NCI-H2196 treated with DMSO at 0.1 percent for 48 hours (cell line): ENCODE measurements around the gene TAF4B.
"Not testable (repeated sequence)": the region's sequence is repeated elsewhere in the genome, so short reads cannot be mapped to it uniquely, and the experiment has no call there.

Experiments used
- DNase-seq: peaks from one replicate; lab custom pipeline; 2025; ENCODE audit not compliant: unreplicated experiment; lab: John Stamatoyannopoulos, UW

Gene TAF4B, protein sequence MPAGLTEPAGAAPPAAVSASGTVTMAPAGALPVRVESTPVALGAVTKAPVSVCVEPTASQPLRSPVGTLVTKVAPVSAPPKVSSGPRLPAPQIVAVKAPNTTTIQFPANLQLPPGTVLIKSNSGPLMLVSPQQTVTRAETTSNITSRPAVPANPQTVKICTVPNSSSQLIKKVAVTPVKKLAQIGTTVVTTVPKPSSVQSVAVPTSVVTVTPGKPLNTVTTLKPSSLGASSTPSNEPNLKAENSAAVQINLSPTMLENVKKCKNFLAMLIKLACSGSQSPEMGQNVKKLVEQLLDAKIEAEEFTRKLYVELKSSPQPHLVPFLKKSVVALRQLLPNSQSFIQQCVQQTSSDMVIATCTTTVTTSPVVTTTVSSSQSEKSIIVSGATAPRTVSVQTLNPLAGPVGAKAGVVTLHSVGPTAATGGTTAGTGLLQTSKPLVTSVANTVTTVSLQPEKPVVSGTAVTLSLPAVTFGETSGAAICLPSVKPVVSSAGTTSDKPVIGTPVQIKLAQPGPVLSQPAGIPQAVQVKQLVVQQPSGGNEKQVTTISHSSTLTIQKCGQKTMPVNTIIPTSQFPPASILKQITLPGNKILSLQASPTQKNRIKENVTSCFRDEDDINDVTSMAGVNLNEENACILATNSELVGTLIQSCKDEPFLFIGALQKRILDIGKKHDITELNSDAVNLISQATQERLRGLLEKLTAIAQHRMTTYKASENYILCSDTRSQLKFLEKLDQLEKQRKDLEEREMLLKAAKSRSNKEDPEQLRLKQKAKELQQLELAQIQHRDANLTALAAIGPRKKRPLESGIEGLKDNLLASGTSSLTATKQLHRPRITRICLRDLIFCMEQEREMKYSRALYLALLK

DNA sequence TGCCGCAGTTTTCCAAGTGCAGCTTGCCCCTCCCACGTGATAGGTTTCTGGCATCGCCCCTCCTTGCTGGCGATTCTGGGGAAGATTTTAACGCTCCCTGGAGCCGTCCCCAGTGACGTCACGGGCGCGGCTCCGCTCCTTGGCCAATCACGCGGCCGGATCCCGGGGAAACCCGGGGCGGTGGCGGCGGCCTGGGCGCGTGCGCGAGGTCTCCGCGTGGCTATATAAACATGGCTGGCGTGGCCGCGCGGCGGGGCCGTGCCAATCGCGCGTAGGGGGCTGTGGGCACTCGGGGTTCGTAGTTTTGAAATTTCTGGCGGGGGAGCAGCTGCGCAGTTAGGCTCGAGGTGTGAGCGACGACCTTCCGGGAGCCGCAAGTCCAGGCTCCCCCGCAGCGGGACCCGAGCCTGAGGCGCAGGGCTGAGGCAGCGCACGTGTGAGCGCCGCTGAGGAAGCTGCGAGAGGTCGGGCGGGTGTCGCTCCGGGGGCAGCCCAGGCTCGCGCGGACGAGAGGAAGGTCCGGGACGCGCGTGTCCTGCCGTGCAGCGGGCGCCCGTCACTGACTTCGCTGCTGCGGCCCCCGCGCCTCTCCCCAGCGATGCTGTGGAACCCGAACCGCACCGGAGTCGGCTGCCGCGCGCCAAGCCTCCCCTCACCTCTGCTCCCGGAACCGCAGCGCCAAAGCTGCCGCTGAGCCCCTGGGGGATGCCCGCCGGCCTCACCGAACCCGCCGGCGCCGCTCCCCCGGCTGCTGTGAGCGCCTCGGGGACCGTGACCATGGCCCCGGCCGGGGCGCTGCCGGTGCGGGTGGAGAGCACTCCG, at the start of gene TAF4B:
TAF4B (plus strand) TSS at position 217 of the 822 bp plus-strand sequence; CDS start at position 706, 489 bp downstream.
- peak; percentile 67 for DNase-seq

DNA sequence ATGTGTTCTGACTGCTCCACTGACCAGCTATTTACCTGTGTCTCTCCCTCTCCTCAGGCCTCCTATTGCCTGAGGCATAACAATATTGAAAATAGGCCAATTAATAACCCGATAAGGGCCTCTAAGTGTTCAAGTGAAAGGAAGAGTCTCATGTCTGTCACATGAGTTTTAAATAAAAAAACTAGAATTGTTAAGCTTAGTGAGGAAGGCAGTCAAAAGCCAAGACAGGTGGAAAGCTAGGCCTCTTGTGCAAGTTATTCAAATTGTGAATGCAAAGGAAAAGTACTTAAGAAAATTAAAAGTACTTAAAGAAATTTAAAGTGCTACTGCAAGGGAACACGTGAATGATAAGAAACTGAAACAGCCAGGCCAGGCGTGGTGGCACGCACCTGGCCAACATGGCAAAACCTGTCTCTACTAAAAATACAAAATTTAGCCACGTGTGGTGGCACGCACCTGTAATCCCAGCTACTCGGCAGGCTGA, 44.9 kb upstream of the TAF4B start:
- no peak for DNase-seq

DNA sequence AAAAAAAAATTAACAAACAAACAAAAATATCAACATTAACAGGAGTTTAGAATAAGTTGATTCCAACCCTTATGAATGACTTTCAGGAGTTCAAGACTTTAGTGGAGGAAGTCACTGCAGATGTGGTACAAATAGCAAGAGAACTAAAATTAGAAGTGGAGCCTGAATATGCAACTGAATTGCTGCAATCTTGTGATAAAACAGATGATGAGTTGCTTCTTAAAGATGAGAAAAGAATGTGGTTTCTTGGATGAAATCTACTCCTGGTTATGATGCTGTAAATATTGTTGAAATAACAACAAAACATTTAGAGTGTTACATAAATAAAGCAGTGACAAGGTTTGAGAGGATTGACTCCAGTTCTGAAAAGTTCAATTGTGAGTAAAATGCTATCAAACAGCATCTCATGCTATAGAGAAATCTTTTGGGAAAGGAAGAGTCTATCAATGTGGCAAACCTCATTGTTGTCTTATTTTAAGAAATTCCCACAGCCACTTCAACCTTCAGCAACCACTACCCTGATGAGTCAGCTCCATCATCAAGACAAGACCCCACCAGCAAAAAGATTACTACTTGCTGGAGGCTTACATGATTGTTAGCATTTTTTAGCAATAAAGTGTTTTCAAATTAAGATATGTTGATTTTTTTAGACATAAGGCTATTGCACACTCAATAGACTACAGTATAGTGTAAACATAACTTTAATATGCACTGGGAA, 42.7 kb upstream of the TAF4B start:
- no peak for DNase-seq

DNA sequence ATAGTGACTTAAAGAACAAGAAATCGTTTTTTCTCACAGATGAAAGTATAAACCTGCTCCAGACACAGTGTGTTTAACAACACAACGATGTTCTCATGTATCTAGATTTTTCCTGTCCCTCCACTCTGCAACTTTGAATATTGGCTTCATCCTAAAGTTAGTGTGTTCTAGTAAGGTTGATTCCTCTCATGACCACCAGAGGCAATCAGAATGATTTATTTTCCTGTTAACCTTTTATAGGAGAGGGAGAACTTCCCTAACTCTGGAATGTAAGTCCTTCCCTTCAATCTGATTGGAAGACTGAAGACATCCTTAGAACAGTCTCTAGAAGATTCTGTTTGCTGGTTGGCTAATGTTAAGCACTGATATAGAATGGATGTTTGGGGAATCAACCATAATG, 41.0 kb upstream of the TAF4B start:
- no peak for DNase-seq

DNA sequence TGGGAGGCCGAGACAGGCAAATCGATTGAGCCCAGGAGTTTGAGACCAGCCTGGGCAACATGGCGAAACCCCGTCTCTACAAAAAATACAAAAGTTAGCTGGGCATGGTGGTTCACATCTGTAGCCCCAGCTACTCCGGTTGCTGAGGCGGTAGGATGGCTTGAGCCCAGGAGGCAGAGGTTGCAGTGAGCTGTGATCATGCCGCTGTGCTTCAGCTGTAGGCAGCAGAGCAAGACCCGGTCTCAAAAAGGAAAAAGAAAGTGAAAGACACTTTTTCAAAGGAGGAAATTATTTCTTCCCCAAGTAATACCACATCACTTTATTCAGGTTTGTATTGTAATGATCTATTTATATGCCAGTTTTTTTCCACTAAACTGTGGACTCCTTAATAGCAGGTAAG, 35.7 kb upstream of the TAF4B start:
- DNase-seq, result no peak

DNA sequence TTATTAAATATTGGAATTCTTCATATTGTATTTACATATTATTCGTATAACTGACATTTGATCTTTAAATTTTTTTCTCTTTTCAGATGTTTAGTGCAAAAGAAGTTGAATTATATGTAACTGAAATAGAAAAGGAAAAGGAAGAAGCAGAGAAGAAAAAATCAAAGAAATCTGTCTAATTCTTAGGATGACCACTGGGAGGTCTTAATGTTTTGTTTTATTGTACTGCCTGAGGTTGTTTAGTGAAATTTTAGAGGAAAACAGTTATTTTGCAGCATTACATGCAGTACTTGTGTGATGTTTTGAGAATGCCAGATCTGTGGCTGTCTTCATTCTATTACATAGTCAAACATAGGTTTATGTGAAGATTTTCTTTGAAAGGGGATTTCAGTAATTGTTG, 34.0 kb upstream of the TAF4B start:
- no peak for DNase-seq

DNA sequence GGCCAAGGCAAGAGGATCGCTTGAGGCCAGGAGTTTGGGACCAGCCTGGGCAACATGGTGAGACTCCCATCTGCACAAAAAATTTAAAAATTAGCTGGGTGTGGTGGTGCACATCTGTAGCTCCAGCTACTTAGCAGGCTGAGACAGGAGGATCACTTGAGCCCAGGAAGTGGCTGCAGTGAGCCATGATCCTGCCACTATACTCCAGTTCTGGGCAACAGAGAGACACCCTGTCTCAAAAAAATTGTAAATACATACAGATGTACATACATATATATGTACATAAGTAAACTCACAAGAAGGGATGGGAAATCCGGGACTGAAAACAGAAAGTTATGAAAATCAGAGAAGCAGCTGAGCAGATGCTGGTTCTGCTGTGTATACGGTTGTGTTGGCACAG, 29.6 kb upstream of the TAF4B start:
- no peak for DNase-seq

DNA sequence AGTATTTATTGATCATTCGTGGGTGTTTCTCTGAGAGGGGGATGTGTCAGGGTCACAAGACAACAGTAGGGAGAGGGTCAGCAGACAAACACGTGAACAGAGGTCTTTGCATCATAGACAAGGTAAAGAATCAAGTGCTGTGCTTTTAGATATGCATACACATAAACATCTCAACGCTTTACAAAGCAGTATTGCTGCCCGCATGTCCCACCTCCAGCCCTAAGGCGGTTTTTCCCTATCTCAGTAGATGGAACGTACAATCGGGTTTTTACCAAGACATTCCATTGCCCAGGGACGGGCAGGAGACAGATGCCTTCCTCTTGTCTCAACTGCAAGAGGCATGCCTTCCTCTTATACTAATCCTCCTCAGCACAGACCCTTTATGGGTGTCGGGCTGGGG, 24.2 kb upstream of the TAF4B start:
- not testable (repeated sequence) for DNase-seq

DNA sequence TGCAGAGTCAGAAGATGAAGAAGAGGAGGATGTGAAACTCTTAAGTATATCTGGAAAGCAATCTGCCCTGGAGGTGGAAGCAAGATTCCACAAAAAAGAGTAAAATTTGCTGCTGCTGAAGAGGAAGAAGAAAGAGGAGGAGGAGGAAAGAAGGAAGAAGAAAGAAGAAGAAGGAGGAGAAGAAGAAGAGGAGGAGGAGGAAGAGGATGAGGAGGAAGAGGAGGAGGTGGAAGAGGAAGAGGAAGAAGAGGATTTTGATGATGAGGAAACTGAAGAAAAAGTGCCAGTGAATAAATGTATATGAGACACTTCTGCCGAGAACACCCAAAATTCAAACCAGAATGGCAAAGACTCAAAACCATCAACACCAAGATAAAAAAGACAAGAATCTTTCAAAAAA, 20.9 kb upstream of the TAF4B start:
- no peak for DNase-seq

DNA sequence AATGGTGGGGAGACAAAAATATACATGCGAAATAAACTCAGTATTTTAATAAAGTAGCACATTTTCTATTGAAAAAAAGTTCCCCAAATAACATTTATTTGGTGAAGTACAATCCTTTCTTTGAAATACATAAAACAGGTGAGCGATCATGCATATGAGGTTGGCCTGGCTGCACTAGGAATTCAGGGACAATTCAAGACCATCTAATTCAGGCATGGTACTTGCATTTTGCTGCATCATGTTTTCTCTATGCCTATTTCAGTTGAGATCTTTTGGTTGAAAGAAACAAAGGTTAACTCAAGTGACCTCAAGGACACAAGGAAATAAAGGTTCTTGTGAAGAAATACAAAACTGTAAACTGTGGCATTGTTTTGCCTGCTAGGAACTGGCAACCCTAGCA, 19.8 kb upstream of the TAF4B start:
- DNase-seq, result no peak

DNA sequence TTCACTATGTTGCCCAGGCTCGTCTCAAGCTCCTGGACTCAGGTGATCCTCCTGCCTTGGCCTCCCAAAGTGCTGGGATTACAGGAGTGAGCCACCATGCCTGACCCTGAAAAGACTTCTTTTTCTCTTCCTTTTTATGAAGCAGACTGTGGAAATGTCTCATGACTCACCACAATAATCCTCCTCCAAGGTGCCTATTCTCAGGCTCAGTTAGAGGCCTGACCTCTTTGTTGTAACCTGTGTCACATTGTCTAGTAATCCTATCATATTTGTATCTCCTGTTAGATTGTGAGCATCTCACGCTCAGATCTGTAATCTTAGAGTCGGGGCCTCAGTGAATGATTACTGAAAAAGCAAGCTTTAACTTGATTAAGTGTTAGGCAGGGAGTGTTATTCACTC, 18.3 kb upstream of the TAF4B start:
- DNase-seq, result no peak

DNA sequence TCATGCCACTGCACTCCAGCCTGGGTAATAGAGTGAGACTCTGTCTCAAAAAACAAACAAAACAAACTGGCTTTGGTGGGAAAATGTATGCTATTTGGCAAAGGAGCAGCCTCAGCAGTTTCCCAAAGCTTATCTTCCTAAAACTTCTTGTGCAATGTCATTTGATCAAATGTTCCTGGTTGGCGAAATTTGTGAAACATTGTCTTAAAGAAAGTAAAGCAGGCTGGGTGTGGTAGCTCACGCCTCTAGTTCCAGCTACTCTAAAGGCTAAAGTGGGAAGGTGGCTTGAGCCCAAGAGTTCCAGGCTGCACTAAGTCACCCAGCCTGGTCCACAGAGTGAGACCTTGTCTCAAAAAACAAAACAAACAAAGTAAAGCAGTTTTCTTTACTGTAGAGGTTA, 17.3 kb upstream of the TAF4B start:
- no peak for DNase-seq

DNA sequence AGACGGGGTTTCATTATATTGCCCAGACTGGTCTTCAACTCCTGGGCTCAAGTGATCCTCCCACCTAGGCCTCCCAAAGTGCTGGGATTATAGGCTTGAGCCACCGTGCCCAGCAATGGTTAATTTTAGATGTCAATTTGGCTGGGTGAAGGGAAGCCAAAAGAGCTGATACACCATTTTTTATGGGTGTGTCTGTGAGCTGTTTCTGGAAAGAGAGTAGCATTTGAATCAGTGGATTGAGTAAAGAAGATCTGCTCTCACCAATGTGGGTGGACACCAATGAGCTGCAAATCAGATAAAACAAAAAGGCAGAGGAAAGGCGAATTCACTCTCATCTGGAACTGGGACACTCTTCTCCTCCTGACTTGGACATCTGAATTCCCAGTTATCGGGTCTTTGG, 16.1 kb upstream of the TAF4B start:
- no peak for DNase-seq

DNA sequence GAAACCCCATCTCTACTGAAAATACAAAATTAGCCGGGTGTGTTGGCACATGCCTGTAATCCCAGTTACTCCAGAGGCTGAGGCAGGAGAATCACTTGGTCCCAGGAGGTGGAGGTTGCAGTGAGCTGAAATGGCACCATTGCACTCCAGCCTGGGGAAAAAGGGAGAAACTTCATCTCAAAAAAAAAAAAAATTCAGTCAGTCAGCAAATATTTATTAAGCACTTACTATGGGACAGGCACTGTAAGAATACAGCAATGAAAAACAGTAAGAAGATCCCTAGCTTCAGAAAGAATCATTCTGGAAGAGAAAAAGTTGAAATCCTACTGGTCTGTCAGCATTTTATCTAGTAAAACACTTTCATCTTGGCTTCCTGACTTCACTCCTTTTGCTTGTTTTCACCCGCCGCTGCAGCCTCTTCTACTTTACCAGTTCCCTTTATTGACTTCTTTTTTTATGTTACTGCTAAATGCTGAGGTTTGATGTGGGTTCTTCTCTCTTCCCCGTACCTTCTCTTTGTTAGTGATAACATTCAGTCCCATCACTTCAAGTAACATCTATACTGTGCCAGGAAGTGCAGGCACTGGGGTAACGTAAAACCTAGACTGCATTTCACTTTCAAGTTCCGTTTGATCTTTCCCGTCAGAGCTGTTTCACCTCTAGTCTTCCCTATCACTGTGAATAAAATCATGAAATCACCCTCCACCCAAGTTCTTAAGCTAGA, 10.8 kb upstream of the TAF4B start:
- no peak for DNase-seq

DNA sequence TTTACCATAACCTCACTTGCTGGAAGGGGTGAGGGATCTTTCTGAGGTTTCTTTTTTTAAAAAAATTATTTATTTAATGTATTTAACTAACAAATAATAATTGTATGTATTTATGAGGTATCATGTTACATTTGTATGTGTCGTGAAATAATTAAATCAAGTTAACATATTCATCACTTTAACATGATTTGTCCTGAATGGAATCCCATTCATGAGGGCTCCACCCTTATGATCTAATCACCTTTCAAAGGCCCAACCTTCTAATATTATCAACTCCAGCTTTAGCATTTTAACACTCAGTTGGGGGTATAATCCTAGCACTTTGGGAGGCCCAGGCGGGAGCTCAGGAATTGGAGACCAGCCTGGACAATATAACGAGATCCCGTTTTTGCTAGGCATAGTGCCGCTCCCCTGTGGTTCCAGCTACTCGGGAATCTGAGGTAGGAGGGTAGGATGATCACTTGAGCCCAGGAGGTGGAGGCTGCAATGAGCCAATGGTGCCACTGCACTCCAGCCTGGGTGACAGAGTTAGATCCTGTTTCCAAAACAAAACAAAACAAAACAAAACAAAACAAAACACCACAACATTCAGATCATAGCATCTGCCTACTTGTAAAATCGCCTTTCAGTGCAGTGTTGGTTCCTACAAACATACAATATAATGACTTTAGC, 1.1 kb upstream of the TAF4B start:
- no peak for DNase-seq

DNA sequence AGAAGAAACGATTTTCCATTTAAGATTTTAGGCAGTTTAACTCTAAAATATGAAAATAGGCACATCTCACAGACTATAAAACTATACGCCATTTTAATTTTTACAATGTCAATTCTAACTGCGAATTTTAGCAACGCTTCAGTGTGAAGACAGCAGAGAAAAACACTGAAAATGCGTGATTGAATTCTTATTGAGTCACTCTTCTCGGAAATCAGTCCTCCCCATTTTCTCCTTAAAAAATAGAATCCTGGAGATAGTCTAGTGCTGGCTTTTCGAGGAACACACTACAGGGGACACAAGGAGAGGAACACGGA, 373 bp upstream of the TAF4B start:
- no peak for DNase-seq

DNA sequence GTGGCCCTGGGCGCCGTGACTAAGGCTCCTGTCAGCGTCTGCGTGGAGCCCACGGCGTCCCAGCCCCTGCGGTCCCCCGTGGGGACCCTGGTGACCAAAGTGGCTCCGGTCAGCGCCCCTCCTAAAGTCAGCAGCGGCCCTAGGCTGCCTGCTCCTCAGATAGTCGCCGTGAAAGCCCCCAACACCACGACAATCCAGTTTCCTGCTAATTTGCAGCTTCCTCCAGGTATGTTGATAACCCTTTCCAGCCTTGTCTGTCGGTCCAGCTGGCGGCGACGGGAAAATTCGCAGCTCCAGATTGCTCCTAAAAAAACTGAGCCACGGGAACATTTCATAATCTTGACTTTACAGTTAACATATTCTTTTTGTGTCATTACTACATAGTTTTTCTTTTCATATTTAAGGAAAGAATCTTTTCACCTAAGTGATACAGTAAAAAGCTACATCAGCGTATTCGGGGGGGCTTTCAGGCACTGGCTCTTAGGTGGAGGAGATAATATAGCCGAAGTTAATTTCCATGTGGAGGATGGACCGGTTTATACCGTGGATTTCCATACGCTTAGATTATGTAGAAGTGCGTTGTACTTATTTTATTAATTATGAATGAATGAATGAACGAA, 916 bp downstream of the TAF4B start:
- DNase-seq, result no peak

DNA sequence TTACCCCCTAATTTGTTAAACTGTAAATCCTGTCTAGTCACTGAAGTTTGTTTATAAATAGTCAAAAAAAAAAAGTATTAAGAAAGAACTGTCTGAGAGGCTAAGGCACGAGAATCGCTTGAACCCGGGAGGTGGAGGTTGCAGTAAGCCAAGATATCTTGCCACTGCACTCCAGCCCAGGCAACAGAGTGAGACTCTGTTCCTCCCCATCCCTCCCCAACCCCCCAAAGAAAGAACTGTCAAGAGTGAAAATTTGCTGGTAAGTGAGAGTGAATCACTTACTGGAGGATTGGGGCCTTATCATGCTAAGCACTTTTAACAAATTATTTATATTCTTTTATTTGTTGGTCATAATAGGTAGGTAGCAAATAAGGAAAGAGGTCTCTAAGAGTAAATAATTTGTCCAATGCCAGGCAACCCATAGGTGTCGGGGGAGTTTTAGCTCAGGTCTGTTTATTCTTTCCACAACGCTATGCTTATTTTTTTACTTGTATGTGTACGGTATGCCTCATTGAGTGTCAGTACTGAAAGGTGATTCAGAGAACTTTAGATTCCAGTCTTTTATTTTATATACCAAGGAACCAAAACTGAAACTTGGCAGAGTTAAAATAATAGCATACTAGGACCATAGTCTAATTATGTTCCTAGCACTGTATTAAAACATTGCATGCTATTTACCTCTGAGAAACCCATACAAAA, 2.5 kb downstream of the TAF4B start:
- no peak for DNase-seq

DNA sequence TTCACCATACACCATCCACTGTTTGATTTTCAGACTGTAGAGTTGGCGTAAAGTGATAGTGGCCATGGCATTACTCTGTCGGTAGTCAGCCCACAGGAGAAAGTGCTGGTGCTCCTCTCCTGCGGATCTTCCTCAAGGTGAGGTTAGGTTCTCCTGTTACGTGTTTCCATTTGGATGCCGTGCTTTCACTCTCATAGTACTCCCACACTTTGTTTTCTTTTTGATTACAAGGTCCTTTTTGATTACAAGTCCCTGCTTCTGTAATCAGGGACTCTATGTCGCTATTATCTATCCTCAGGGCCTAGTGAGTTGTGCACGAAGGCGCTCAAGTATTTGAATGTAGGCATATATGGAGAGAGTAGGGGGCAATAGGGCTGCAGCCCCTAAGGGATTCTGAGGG, 4.3 kb downstream of the TAF4B start:
- no peak for DNase-seq
